VCaP (cell line): ENCODE results near the gene COL9A3.
A peak's percentile ranks its signal among the peaks of the same experiment; 100 is the strongest.

Experiments
- H3K27ac ChIP-seq: fragments of 450-650 bp; 2 replicates; pipeline ENCODE4 v1.5.1; 2017
- TF ChIP-seq, protein P1 (sequence below): fragments of 450-650 bp; conservative IDR thresholded peaks from 2 replicates; pipeline ENCODE4 v1.5.1; 2017; ENCODE audit warnings: mild to moderate bottlenecking, moderate library complexity

The COL9A3 gene

GRCh38 chr20:62838128-62838891 is 21.5 kb downstream of the COL9A3 start:
- TF ChIP-seq, protein P1, sequence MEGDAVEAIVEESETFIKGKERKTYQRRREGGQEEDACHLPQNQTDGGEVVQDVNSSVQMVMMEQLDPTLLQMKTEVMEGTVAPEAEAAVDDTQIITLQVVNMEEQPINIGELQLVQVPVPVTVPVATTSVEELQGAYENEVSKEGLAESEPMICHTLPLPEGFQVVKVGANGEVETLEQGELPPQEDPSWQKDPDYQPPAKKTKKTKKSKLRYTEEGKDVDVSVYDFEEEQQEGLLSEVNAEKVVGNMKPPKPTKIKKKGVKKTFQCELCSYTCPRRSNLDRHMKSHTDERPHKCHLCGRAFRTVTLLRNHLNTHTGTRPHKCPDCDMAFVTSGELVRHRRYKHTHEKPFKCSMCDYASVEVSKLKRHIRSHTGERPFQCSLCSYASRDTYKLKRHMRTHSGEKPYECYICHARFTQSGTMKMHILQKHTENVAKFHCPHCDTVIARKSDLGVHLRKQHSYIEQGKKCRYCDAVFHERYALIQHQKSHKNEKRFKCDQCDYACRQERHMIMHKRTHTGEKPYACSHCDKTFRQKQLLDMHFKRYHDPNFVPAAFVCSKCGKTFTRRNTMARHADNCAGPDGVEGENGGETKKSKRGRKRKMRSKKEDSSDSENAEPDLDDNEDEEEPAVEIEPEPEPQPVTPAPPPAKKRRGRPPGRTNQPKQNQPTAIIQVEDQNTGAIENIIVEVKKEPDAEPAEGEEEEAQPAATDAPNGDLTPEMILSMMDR = no peak
- H3K27ac ChIP-seq = peak overlapping the region; percentile 72

- TF ChIP-seq, protein P1 = no peak
- peak overlapping the region; percentile 72; the same call in 1 of the 2 replicates for H3K27ac ChIP-seq
These were observed 22.4 kb downstream of the COL9A3 start for GRCh38 chr20:62839261-62839660.

DNA sequence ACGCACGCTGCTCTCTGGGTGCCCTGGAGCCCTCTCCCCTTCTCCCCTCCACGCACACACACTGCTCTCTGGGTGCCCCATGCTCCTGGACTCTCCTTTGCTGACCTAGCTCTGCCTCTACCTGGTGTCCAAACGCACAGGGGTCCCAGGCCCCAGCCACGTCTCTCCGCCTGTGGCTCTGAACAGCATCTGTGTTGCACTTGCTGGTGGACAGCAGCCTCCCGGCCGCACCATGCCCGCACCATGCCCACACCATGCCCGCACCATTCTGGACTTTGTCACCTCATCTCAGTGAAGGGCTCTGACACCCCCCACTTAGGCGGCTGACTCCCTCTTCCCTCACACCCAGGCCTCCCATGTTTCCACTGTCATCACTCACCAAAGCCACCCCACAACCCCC is 23.0 kb downstream of the COL9A3 start:
- no peak overlapping the region for H3K27ac ChIP-seq
- TF ChIP-seq, protein P1 = no peak

GRCh38 chr20:62840244-62841197 is 23.7 kb downstream of the COL9A3 start:
- H3K27ac ChIP-seq = peak overlapping the region; percentile 46
- TF ChIP-seq, protein P1 = no peak

DNA sequence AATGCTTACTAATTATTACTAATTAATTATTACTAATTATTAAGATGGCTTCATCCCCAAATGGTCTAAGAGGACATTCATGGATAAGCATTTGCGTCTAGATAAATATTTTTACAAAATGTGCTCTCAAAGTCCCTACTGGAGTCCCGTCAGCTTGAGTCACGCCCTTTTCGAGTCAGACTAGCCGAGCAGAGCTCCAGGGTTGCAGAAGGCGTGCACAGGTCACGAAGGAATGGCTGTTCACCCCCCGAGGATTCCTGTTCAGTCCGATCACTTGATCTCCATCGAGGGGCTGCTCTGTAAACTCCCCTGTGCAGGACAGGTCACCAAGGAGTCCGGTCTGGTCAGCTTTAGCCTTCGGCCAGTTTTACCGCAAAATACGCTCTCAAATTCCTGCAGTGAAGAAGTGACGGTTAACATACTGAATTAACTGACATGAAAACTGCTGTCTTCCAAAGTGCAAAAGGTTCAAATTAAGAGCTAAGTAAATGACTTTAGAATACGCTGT is 24.9 kb downstream of the COL9A3 start:
- no peak overlapping the region for H3K27ac ChIP-seq
- TF ChIP-seq, protein P1 = no peak

- TF ChIP-seq, protein P1 = no peak
- no peak overlapping the region for H3K27ac ChIP-seq
These were observed 26.8 kb downstream of the COL9A3 start for GRCh38 chr20:62843656-62844055.

DNA sequence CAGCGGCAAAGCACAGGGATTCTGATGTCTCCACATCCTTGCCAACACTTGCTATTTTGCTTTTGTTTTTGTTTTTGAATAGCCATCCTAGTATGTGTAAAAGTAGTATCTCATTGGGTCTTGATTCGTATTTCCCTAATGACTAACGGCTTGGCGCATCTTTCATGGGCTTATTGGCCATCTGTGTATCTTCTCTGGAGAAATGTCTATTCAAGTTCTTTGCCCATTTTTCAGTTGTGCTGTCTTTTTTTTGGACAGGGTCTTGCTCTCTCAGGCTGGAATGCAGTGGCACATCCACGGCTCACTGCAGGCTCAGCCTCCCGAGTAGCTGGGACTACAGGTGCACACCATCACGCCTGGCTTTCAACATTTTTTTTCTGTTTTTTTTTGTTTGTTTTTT is 27.3 kb downstream of the COL9A3 start:
- H3K27ac ChIP-seq = no peak overlapping the region
- TF ChIP-seq, protein P1 = no peak
